AG04449 (cell line): ENCODE results near the gene IFNAR2.

Source experiments
- CTCF ChIA-PET: fragments of 350-600 bp; formaldehyde crosslinking; extraction: SDS; loops from one replicate; lab custom pipeline; 2021; ENCODE audit warnings: antibody characterized with exemption; lab: Yijun Ruan, JAX
- POLR2A ChIA-PET: fragments of 400-600, 350-600 bp; formaldehyde crosslinking; extraction: SDS; loops from one replicate; lab custom pipeline; 2020; ENCODE audit warnings: antibody characterized with exemption, inconsistent platforms; lab: Yijun Ruan, JAX
- DNase-seq: peaks from one replicate; pipeline ENCODE4 v3.0.0-alpha.2; 2010; ENCODE audit warnings: low read depth, low spot score
- H3K4me3 ChIP-seq: 2 replicates; pipeline ENCODE4 v1.5.1; 2011; ENCODE audit warnings: low read depth, mild to moderate bottlenecking, control low read depth, low read length
- TF ChIP-seq, protein P1 (sequence below): IDR thresholded peaks from one replicate; pipeline ENCODE4 v1.5.1; 2011; ENCODE audit warnings: mild to moderate bottlenecking, moderate library complexity, low read length, control low read depth, inconsistent platforms; ENCODE audit not compliant: insufficient read depth; ENCODE audit errors: missing control alignments

Gene IFNAR2

DNA sequence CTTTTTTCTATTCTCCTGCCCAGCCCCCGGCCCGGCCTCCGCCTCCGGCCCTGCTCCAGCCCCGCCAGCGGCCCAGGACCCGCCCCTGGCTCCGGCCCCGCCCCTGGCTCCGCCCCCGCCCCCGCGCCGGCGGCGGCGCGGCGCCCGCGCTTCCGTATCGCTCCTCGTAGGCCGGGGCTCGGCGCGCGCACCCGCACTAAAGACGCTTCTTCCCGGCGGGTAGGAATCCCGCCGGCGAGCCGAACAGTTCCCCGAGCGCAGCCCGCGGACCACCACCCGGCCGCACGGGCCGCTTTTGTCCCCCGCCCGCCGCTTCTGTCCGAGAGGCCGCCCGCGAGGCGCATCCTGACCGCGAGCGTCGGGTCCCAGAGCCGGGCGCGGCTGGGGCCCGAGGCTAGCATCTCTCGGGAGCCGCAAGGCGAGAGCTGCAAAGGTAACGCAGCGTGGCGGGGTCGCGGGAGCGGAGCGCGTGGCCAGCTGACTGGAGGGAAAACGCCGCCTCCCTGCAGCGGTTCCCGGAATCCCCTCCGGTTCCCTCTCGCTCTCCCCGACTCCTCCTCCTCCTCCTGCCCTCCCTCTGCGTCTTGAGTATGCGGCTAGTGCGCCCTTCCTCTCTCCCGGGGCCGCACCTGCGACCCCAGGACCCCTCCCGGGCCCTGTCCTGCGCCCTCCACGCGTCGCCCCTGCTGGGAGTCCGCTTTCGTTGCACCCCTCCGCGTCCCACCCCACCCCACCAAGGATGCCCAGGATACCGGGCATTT is at the start of gene IFNAR2:
TSS of gene IFNAR2 (plus strand) at position 155 of the 761 bp plus-strand sequence. CDS start 11,985 bp downstream, outside the sequence.
- peak within 1 kb of the TSS; percentile 85 for H3K4me3 ChIP-seq
- POLR2A ChIA-PET = interaction anchor here (0.9 kb wide), 1 partner anchor 17 kb away, joined by 3 read pairs; no protein-coding TSS in a partner anchor
- DNase-seq = no peak
- TF ChIP-seq, protein P1, sequence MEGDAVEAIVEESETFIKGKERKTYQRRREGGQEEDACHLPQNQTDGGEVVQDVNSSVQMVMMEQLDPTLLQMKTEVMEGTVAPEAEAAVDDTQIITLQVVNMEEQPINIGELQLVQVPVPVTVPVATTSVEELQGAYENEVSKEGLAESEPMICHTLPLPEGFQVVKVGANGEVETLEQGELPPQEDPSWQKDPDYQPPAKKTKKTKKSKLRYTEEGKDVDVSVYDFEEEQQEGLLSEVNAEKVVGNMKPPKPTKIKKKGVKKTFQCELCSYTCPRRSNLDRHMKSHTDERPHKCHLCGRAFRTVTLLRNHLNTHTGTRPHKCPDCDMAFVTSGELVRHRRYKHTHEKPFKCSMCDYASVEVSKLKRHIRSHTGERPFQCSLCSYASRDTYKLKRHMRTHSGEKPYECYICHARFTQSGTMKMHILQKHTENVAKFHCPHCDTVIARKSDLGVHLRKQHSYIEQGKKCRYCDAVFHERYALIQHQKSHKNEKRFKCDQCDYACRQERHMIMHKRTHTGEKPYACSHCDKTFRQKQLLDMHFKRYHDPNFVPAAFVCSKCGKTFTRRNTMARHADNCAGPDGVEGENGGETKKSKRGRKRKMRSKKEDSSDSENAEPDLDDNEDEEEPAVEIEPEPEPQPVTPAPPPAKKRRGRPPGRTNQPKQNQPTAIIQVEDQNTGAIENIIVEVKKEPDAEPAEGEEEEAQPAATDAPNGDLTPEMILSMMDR = no peak
- CTCF ChIA-PET = interaction anchor here (1.6 kb wide), 1 partner anchor 33 kb away, joined by 3 read pairs; no protein-coding TSS in a partner anchor

DNA sequence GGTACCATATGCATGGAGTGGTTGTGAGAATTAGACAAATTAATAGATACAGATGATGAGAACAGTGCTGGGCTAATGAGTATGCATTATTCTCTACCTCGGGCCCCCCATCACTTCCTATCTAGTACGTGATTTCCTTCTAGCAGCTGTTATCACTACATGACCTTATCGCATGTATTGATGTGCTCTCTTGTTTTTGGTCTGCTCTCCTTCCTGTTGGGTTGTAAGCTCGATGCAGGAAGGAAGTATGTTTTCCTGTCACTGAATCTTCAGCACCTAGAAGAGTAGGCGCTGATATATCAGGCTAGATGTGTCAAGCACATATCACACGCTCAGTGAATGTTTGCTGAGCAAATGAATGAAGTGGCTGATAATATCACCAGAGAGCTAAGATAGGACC is 43.9 kb upstream of the IFNAR2 start:
- H3K4me3 ChIP-seq = no peak overlapping the region
- ChIA-PET POLR2A (no interaction called here), CTCF (interaction anchor here (0.7 to 5.4 kb wide), 3 partner anchors 11 to 353 kb away, joined by 3 to 30 read pairs (median 6); no protein-coding TSS in a partner anchor)
- TF ChIP-seq, protein P1 = no peak
- DNase-seq = no peak

DNA sequence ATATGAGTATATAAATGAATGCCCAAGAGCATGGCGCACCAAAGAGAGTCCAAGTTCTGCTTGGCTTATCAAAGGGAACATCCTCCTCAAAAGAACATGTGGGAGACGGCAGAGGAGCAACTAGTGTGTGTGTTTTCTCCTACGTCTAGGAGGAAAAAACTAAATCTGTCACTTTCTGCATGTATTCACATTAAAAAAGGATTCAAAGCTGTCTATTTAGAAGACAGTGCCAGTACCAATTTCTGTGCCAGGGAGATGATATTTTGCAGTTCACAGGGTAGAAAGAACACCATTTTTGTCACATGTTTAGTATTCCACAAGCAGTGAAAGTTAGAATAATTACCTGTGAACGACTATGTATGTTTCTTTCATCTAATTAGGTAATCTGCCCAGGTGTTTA is 42.5 kb upstream of the IFNAR2 start:
- DNase-seq = no peak
- no peak overlapping the region for H3K4me3 ChIP-seq
- POLR2A ChIA-PET = no interaction called here
- CTCF ChIA-PET = interaction anchor here (1.3 to 5.4 kb wide), 3 partner anchors 9 to 193 kb away, joined by 3 to 30 read pairs (median 6); no protein-coding TSS in a partner anchor
- TF ChIP-seq, protein P1 = no peak

DNA sequence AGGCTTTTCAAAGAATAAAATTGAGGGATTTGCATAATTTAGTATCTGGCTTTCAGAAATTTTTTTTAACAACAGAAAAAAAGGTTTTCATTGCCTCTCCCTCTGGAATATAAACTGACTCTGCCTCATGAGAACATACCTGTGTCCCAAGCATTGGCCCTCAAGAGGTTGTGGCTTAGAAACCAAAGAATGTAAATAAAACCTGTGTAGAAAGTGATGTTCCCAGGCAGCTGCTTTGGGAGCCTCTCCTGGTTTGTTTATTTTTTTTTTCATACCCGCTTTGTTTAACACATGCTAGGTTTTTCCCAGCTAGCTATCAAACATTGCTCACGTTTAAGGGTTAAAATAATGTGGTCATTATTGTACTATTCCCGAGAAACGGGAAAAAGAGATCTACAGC is 40.5 kb upstream of the IFNAR2 start:
- no peak for DNase-seq
- TF ChIP-seq, protein P1 = no peak
- ChIA-PET POLR2A (no interaction called here), CTCF (interaction anchor here (0.9 to 1.5 kb wide), 5 partner anchors 10 to 255 kb away, joined by 3 to 5 read pairs (median 3); no protein-coding TSS in a partner anchor)
- H3K4me3 ChIP-seq = no peak overlapping the region

DNA sequence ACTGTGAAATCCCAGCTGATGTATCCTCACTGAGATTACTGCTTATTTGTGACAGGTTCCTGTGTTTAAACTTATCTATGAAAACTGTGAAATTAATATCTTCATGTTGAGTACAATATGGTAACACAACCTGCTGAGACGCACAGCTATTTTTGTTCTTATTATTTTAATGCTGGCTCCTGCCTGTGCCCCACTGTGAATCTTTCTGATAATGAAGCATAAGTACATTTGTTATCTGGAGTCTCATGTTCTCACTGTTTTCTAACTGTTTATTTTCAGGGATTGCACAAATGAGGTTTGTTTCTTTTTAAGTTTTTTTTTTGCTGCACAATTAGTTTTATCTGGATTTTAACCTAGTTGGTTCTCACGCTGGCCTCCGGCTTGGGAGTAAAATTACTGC is 39.9 kb upstream of the IFNAR2 start:
- H3K4me3 ChIP-seq = no peak overlapping the region
- POLR2A ChIA-PET = interaction anchor here (0.6 to 0.7 kb wide), 2 partner anchors 15 to 36 kb away, joined by 3 to 5 read pairs; no protein-coding TSS in a partner anchor
- CTCF ChIA-PET = interaction anchor here (0.9 to 1.5 kb wide), 5 partner anchors 9 to 255 kb away, joined by 3 to 5 read pairs (median 3); no protein-coding TSS in a partner anchor
- TF ChIP-seq, protein P1 = no peak
- no peak for DNase-seq

DNA sequence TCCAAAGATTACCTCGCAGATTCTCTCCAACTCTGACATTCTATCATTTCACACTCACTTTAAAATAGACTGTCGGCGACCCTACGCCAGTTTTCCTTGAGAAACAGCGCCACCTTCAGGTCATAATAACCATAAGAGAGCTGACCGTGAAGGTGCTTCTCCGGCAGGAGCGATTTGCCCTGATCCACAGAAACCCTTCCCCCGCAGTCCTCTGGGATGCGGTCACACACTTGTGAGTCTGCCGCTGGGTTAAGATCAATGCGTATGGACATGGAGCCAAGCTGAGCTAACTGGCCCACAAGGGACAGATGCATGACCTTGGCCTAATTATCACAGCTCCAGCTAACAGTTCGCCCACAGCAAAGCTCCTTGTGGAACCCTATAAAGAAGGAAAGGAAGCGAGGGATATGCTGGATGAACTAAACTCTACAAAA is 32.8 kb upstream of the IFNAR2 start:
- no peak for DNase-seq
- ChIA-PET CTCF (interaction anchor here (0.7 to 4.2 kb wide), 69 partner anchors 11 to 425 kb away, joined by 3 to 91 read pairs (median 4); partner anchors contain the start of genes IFNAR1, IFNAR2, PAXBP1 and TMEM50B), POLR2A (no interaction called here)
- TF ChIP-seq, protein P1 = peak; percentile 62
- H3K4me3 ChIP-seq = no peak overlapping the region
